ENCODE data around the gene TTC4. TPM values are rescaled to one million over a fixed set of nuclear protein-coding genes. Genes with fewer than 3 reads are reported as not detected.

The TTC4 gene
- total and polyA plus RNA-seq, 2 of the 4 experiments (the other 2 are of a cell fraction) = 21.6 to 27.1 TPM

- no peaks in the 10 kb centered on the region for H4K20me1 ChIP-seq (ENCODE audit: insufficient read depth, low read length)
- no peak overlapping the region for H2AFZ ChIP-seq (replicated peaks; ENCODE audit: low read length, poor library complexity)
- H3K23ac ChIP-seq (ENCODE audit: low read depth, low read length) = no peak overlapping the region
- no peaks in the 10 kb centered on the region for H3K36me3 ChIP-seq (ENCODE audit: control insufficient read depth, insufficient read depth, low read length)
- no peak overlapping the region for H2AK9ac ChIP-seq (replicated peaks; ENCODE audit: low read depth, low read length, poor library complexity)
- DNase-seq (no peak), ATAC-seq (ENCODE audit: low read depth) (no peak)
- in situ Hi-C loops (cut with MboI; ENCODE audit: low sequenced_read_pairs) (no loop called here), intact Hi-C loops (cut with micrococcal nuclease) (no loop called here), dilution Hi-C loops (cut with HindIII; ENCODE audit: low sequenced_read_pairs, unreplicated experiment) (no loop called here)
- H2BK15ac ChIP-seq (ENCODE audit: low read depth, low read length) = no peak overlapping the region
- H3K4me3 ChIP-seq (ENCODE audit: insufficient read depth, low read depth, low read length) = no peak overlapping the region
- TF ChIP-seq MXI1 (IDR thresholded peaks at IDR 0.05; ENCODE audit: borderline replicate concordance, low read depth, low read length) (no peak), USF2 (IDR thresholded peaks at IDR 0.05; ENCODE audit: low read depth, low read length) (no peak), ELK1 (IDR thresholded peaks at IDR 0.05; ENCODE audit: borderline replicate concordance, low read depth, low read length) (no peak), FOS (IDR thresholded peaks at IDR 0.05; ENCODE audit: low read depth, low read length) (no peak), RCOR1 (IDR thresholded peaks at IDR 0.05; ENCODE audit: insufficient replicate concordance, low read length) (no peak), SMC3 (IDR thresholded peaks at IDR 0.05; ENCODE audit: low read depth, low read length) (no peak), RAD21 (IDR thresholded peaks at IDR 0.05; ENCODE audit: low read length) (no peak), NFE2L2 (IDR thresholded peaks at IDR 0.05; ENCODE audit: low read depth, low read length) (no peak), CEBPB (IDR thresholded peaks at IDR 0.05; ENCODE audit: low read depth, low read length) (no peak), MAZ (IDR thresholded peaks at IDR 0.05; ENCODE audit: borderline replicate concordance, low read depth, low read length) (no peak), CTCF (conservative IDR thresholded peaks at IDR 0.05; ENCODE audit: low read depth, low read length) (no peak), POLR2A (IDR thresholded peaks at IDR 0.05; ENCODE audit: low read depth, low read length) (no peak), BHLHE40 (IDR thresholded peaks at IDR 0.05; ENCODE audit: low read depth, low read length) (no peak), CHD1 (IDR thresholded peaks at IDR 0.05; ENCODE audit: low read depth, low read length) (no peak), MAFK (IDR thresholded peaks at IDR 0.05; ENCODE audit: low read depth, low read length) (no peak), RFX5 (IDR thresholded peaks at IDR 0.05; ENCODE audit: low read depth, low read length) (no peak)
- no peak overlapping the region for H4K8ac ChIP-seq (ENCODE audit: low read depth in 2 of 2, low read length in 2 of 2)
- no peak overlapping the region for H4K5ac ChIP-seq (ENCODE audit: low read depth, low read length)
- no peak overlapping the region for H2BK120ac ChIP-seq (ENCODE audit: low read depth, low read length)
- no peak overlapping the region for H3K9ac ChIP-seq (ENCODE audit: low read depth, low read length)
- H2BK20ac ChIP-seq (ENCODE audit: low read depth, low read length) = no peak overlapping the region
- no peak overlapping the region for H3K14ac ChIP-seq (replicated peaks; ENCODE audit: low read depth, low read length)
- no peak overlapping the region for H4K91ac ChIP-seq (ENCODE audit: insufficient read depth, low read depth, low read length)
- no peak overlapping the region for H3K4ac ChIP-seq (ENCODE audit: low read depth, low read length)
- peaks cover 54% of the 10 kb centered on the region for H3K27me3 ChIP-seq (ENCODE audit: control insufficient read depth, insufficient read depth, low read length)
- no peak overlapping the region for H3K56ac ChIP-seq (ENCODE audit: extremely low read depth, insufficient read depth, low read length)
- H3K79me1 ChIP-seq (ENCODE audit: low read depth in 1 of 2, low read length in 2 of 2) = no peaks in the 10 kb centered on the region
- no peaks in the 10 kb centered on the region for H3K4me1 ChIP-seq (ENCODE audit: control insufficient read depth, insufficient read depth, low read length)
- BruUV-seq (replicated peaks) = no TSS peak
- POLR2A ChIA-PET (ENCODE audit: unreplicated experiment) = no interaction called here
- H3K27ac ChIP-seq (ENCODE audit: insufficient read depth, low read length) = no peak overlapping the region
- no peaks in the 10 kb centered on the region for H3K9me3 ChIP-seq (ENCODE audit: control insufficient read depth, insufficient read depth, low read length)
- H3K18ac ChIP-seq (ENCODE audit: low read depth, low read length) = no peak overlapping the region
- no peaks in the 10 kb centered on the region for H3K9me1 ChIP-seq (ENCODE audit: insufficient read depth, low read length)
- CTCF ChIA-PET = no interaction called here
- 65% methylated on average over 4 of the region's 11 CpGs; no CpG with 5 or more reads in 1 of the 2 experiments for WGBS, 2 experiments (ENCODE audit: extremely low coverage in 2 of 2, insufficient read length in 1 of 2)
- no peak overlapping the region for H2AK5ac ChIP-seq (ENCODE audit: low read depth, low read length)
- H3K4me2 ChIP-seq (ENCODE audit: low read depth, low read length) = no peak overlapping the region
- no peak overlapping the region for H2BK5ac ChIP-seq (ENCODE audit: low read depth, low read length, poor library complexity, severe bottlenecking)
Observed at GRCh38 chr1:54701996-54702395, 13.7 kb upstream of the TTC4 start.

Measured in IMR-90 (cell line).